Uterus (tissue), 2 donors: ENCODE measurements around the gene OR13A1.

Experiments used
- CTCF ChIP-seq, 4 experiments: fragments of 200-600 bp in 2 of 4; fragments of 450-650 bp in 2 of 4; sonication (generic) in 2 of 4; IDR thresholded peaks; one replicate each; pipeline ENCODE4 v1.5.1; 2016 to 2019; ENCODE audit warnings: antibody characterized with exemption in 4 of 4, mild to moderate bottlenecking in 2 of 4, moderate library complexity in 1 of 4
- POLR2A ChIP-seq, 2 donors: fragments of 450-650 bp; IDR thresholded peaks; one replicate each; pipeline ENCODE4 v1.6.1; 2016; ENCODE audit warnings: antibody characterized with exemption in 2 of 2, mild to moderate bottlenecking in 1 of 2, moderate library complexity in 1 of 2

- TF ChIP-seq CTCF (IDR thresholded peaks at IDR 0.05): no peak
- TF ChIP-seq POLR2A (IDR thresholded peaks at IDR 0.05): no peak
Measured at GRCh38 chr10:45254892-45255291, 60.5 kb downstream of the OR13A1 start.
